ENCODE measurements around the gene BBS9.

- TF ChIP-seq, protein P1, sequence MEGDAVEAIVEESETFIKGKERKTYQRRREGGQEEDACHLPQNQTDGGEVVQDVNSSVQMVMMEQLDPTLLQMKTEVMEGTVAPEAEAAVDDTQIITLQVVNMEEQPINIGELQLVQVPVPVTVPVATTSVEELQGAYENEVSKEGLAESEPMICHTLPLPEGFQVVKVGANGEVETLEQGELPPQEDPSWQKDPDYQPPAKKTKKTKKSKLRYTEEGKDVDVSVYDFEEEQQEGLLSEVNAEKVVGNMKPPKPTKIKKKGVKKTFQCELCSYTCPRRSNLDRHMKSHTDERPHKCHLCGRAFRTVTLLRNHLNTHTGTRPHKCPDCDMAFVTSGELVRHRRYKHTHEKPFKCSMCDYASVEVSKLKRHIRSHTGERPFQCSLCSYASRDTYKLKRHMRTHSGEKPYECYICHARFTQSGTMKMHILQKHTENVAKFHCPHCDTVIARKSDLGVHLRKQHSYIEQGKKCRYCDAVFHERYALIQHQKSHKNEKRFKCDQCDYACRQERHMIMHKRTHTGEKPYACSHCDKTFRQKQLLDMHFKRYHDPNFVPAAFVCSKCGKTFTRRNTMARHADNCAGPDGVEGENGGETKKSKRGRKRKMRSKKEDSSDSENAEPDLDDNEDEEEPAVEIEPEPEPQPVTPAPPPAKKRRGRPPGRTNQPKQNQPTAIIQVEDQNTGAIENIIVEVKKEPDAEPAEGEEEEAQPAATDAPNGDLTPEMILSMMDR (IDR thresholded peaks at IDR 0.05): no peak
- TF ChIP-seq POLR2A (IDR thresholded peaks at IDR 0.05): no peak
Observed at GRCh38 chr7:33554046-33554445, 424.7 kb downstream of the BBS9 start.

All from right lobe of liver (tissue), 4 donors.